ENCODE results near the gene JAM3.

Gene JAM3

GRCh38 chr11:134028368-134028920 lies 40.4 kb upstream of the JAM3 start:
- peaks cover 0 to 15% (median 13%) of the 10 kb centered on the region in 5 donors for H3K4me1 ChIP-seq (ENCODE audit: control insufficient read depth in 5 of 5, insufficient read depth in 5 of 5, low read length in 5 of 5)
- no peak overlapping the region for H3K9ac ChIP-seq (ENCODE audit: low read length in 5 of 5)
- no peaks in the 10 kb centered on the region for H3K9me3 ChIP-seq (ENCODE audit: control insufficient read depth in 5 of 5, low read length in 5 of 5)
- no peak overlapping the region for H3K4me3 ChIP-seq (ENCODE audit: low read depth in 1 of 5, low read length in 5 of 5)
- H3K36me3 ChIP-seq (ENCODE audit: control insufficient read depth in 5 of 5, insufficient read depth in 5 of 5, low read length in 5 of 5): no peaks in the 10 kb centered on the region
- H3K27ac ChIP-seq (ENCODE audit: low read depth, low read length): no peak overlapping the region
- H3K27me3 ChIP-seq (ENCODE audit: control insufficient read depth in 5 of 5, insufficient read depth in 4 of 5, low read length in 5 of 5): peaks cover 13 to 40% (median 30%) of the 10 kb centered on the region in 5 donors

GRCh38 chr11:134030853-134031252 lies 38.0 kb upstream of the JAM3 start:
- H3K4me1 ChIP-seq (ENCODE audit: control insufficient read depth in 5 of 5, insufficient read depth in 5 of 5, low read length in 5 of 5): peaks cover 4 to 26% (median 24%) of the 10 kb centered on the region in 5 donors
- peaks cover 13 to 35% (median 30%) of the 10 kb centered on the region in 5 donors for H3K27me3 ChIP-seq (ENCODE audit: control insufficient read depth in 5 of 5, insufficient read depth in 4 of 5, low read length in 5 of 5)
- no peaks in the 10 kb centered on the region for H3K36me3 ChIP-seq (ENCODE audit: control insufficient read depth in 5 of 5, insufficient read depth in 5 of 5, low read length in 5 of 5)
- H3K9ac ChIP-seq (ENCODE audit: low read length in 5 of 5): no peak overlapping the region
- H3K27ac ChIP-seq (ENCODE audit: low read depth, low read length): no peak overlapping the region
- H3K9me3 ChIP-seq (ENCODE audit: control insufficient read depth in 5 of 5, low read length in 5 of 5): no peaks in the 10 kb centered on the region
- H3K4me3 ChIP-seq (ENCODE audit: low read depth in 1 of 5, low read length in 5 of 5): no peak overlapping the region

GRCh38 chr11:134032043-134032442 lies 36.8 kb upstream of the JAM3 start:
- Histone ChIP-seq H3K27me3 (ENCODE audit: control insufficient read depth in 5 of 5, insufficient read depth in 4 of 5, low read length in 5 of 5) (peaks cover 13 to 25% (median 24%) of the 10 kb centered on the region in 5 donors), H3K27ac (ENCODE audit: low read depth, low read length) (no peak overlapping the region), H3K36me3 (ENCODE audit: control insufficient read depth in 5 of 5, insufficient read depth in 5 of 5, low read length in 5 of 5) (no peaks in the 10 kb centered on the region), H3K9ac (ENCODE audit: low read length in 5 of 5) (no peak overlapping the region), H3K4me1 (ENCODE audit: control insufficient read depth in 5 of 5, insufficient read depth in 5 of 5, low read length in 5 of 5) (peaks cover 4 to 30% (median 28%) of the 10 kb centered on the region in 5 donors), H3K4me3 (ENCODE audit: low read depth in 1 of 5, low read length in 5 of 5) (no peak overlapping the region), H3K9me3 (ENCODE audit: control insufficient read depth in 5 of 5, low read length in 5 of 5) (no peaks in the 10 kb centered on the region)

GRCh38 chr11:134032501-134033091 lies 36.3 kb upstream of the JAM3 start:
- Histone ChIP-seq H3K36me3 (ENCODE audit: control insufficient read depth in 5 of 5, insufficient read depth in 5 of 5, low read length in 5 of 5) (no peaks in the 10 kb centered on the region), H3K9me3 (ENCODE audit: control insufficient read depth in 5 of 5, low read length in 5 of 5) (no peaks in the 10 kb centered on the region), H3K4me1 (ENCODE audit: control insufficient read depth in 5 of 5, insufficient read depth in 5 of 5, low read length in 5 of 5) (peaks cover 5 to 34% (median 32%) of the 10 kb centered on the region in 5 donors), H3K27ac (ENCODE audit: low read depth, low read length) (no peak overlapping the region), H3K4me3 (ENCODE audit: low read depth in 1 of 5, low read length in 5 of 5) (peak overlapping the region in 1 of 5 donors; percentile 1), H3K9ac (ENCODE audit: low read length in 5 of 5) (no peak overlapping the region), H3K27me3 (ENCODE audit: control insufficient read depth in 5 of 5, insufficient read depth in 4 of 5, low read length in 5 of 5) (peaks cover 13 to 25% (median 21%) of the 10 kb centered on the region in 5 donors)

GRCh38 chr11:134033276-134033675 lies 35.6 kb upstream of the JAM3 start:
- H3K9me3 ChIP-seq (ENCODE audit: control insufficient read depth in 5 of 5, low read length in 5 of 5): no peaks in the 10 kb centered on the region
- peak overlapping the region in 2 of 5 donors; percentile 42 to 54 for H3K9ac ChIP-seq (ENCODE audit: low read length in 5 of 5)
- peak overlapping the region; percentile 82 for H3K27ac ChIP-seq (ENCODE audit: low read depth, low read length)
- H3K4me3 ChIP-seq (ENCODE audit: low read depth in 1 of 5, low read length in 5 of 5): peak overlapping the region; percentile 26 to 63 (median 51)
- peaks cover 13 to 25% (median 17%) of the 10 kb centered on the region in 5 donors for H3K27me3 ChIP-seq (ENCODE audit: control insufficient read depth in 5 of 5, insufficient read depth in 4 of 5, low read length in 5 of 5)
- H3K4me1 ChIP-seq (ENCODE audit: control insufficient read depth in 5 of 5, insufficient read depth in 5 of 5, low read length in 5 of 5): peaks cover 8 to 39% (median 38%) of the 10 kb centered on the region in 5 donors
- H3K36me3 ChIP-seq (ENCODE audit: control insufficient read depth in 5 of 5, insufficient read depth in 5 of 5, low read length in 5 of 5): no peaks in the 10 kb centered on the region

GRCh38 chr11:134033696-134034491 lies 35.0 kb upstream of the JAM3 start:
- Histone ChIP-seq H3K36me3 (ENCODE audit: control insufficient read depth in 5 of 5, insufficient read depth in 5 of 5, low read length in 5 of 5) (no peaks in the 10 kb centered on the region), H3K9me3 (ENCODE audit: control insufficient read depth in 5 of 5, low read length in 5 of 5) (no peaks in the 10 kb centered on the region), H3K4me1 (ENCODE audit: control insufficient read depth in 5 of 5, insufficient read depth in 5 of 5, low read length in 5 of 5) (peaks cover 8 to 39% (median 38%) of the 10 kb centered on the region in 5 donors), H3K9ac (ENCODE audit: low read length in 5 of 5) (peak overlapping the region in 4 of 5 donors; percentile 26 to 54 (median 43)), H3K27ac (ENCODE audit: low read depth, low read length) (peak overlapping the region; percentile 82), H3K4me3 (ENCODE audit: low read depth in 1 of 5, low read length in 5 of 5) (peak overlapping the region; percentile 26 to 63 (median 51)), H3K27me3 (ENCODE audit: control insufficient read depth in 5 of 5, insufficient read depth in 4 of 5, low read length in 5 of 5) (peaks cover 13 to 26% (median 17%) of the 10 kb centered on the region in 5 donors)

- Histone ChIP-seq H3K27ac (ENCODE audit: low read depth, low read length) (peak overlapping the region; percentile 82), H3K4me3 (ENCODE audit: low read depth in 1 of 5, low read length in 5 of 5) (peak overlapping the region in 1 of 5 donors; percentile 51), H3K36me3 (ENCODE audit: control insufficient read depth in 5 of 5, insufficient read depth in 5 of 5, low read length in 5 of 5) (no peaks in the 10 kb centered on the region), H3K27me3 (ENCODE audit: control insufficient read depth in 5 of 5, insufficient read depth in 4 of 5, low read length in 5 of 5) (peaks cover 11 to 33% (median 21%) of the 10 kb centered on the region in 5 donors), H3K9ac (ENCODE audit: low read length in 5 of 5) (no peak overlapping the region), H3K9me3 (ENCODE audit: control insufficient read depth in 5 of 5, low read length in 5 of 5) (no peaks in the 10 kb centered on the region), H3K4me1 (ENCODE audit: control insufficient read depth in 5 of 5, insufficient read depth in 5 of 5, low read length in 5 of 5) (peaks cover 8 to 39% (median 38%) of the 10 kb centered on the region in 5 donors)
These were observed 34.1 kb upstream of the JAM3 start for GRCh38 chr11:134034496-134035381.

- Histone ChIP-seq H3K9ac (ENCODE audit: low read length in 5 of 5) (peak overlapping the region in 4 of 5 donors; percentile 8 to 60 (median 56)), H3K27me3 (ENCODE audit: control insufficient read depth in 5 of 5, insufficient read depth in 4 of 5, low read length in 5 of 5) (peaks cover 9 to 19% (median 11%) of the 10 kb centered on the region in 5 donors), H3K4me1 (ENCODE audit: control insufficient read depth in 5 of 5, insufficient read depth in 5 of 5, low read length in 5 of 5) (peaks cover 8 to 39% (median 38%) of the 10 kb centered on the region in 5 donors), H3K9me3 (ENCODE audit: control insufficient read depth in 5 of 5, low read length in 5 of 5) (no peaks in the 10 kb centered on the region), H3K4me3 (ENCODE audit: low read depth in 1 of 5, low read length in 5 of 5) (peak overlapping the region; percentile 51 to 80 (median 70)), H3K27ac (ENCODE audit: low read depth, low read length) (peak overlapping the region; percentile 85), H3K36me3 (ENCODE audit: control insufficient read depth in 5 of 5, insufficient read depth in 5 of 5, low read length in 5 of 5) (no peaks in the 10 kb centered on the region)
These were observed 32.3 kb upstream of the JAM3 start for GRCh38 chr11:134036492-134037045.

Measured in subcutaneous abdominal adipose tissue (tissue), 5 donors.